WTC11 (cell line): ENCODE results near the gene PTPN5. TPM values are rescaled to one million over a fixed set of nuclear protein-coding genes. Genes with fewer than 3 reads are reported as not detected.
"Not testable (repeated sequence)": the region's sequence is repeated elsewhere in the genome, so short reads cannot be mapped to it uniquely, and the experiment has no call there.

Experiments used
- ATAC-seq: fragments of 200-7000 bp; cut with Tn5 transposase; 2 replicates; pipeline ENCODE4 v1.10.0; 2021; ENCODE audit warnings: mild to moderate bottlenecking, moderate library complexity
- CTCF ChIA-PET: fragments of 300-600 bp; sonication (Branson Sonifier 250); formaldehyde crosslinking; loops from one replicate; lab custom pipeline; 2021; ENCODE audit warnings: antibody characterized with exemption; lab: Charles Lee
- POLR2A ChIA-PET: fragments of 350-600 bp; sonication (Branson Sonifier 250); formaldehyde crosslinking; loops from one replicate; lab custom pipeline; 2021; ENCODE audit warnings: antibody characterized with exemption; lab: Charles Lee
- DNase-seq: peaks from one replicate; pipeline ENCODE4 v3.0.0; 2021; ENCODE audit warnings: low spot score
- H3K27ac Mint-ChIP-seq: 2 replicates; pipeline ENCODE4 v1.8.0; 2021; ENCODE audit warnings: mixed read lengths
- H3K27me3 Mint-ChIP-seq: 2 replicates; pipeline ENCODE4 v1.8.0; 2021; ENCODE audit warnings: low read depth, mild to moderate bottlenecking, moderate library complexity, mixed read lengths
- H3K36me3 Mint-ChIP-seq: 2 replicates; pipeline ENCODE4 v1.8.0; 2021; ENCODE audit warnings: mixed read lengths
- H3K4me1 Mint-ChIP-seq: 2 replicates; pipeline ENCODE4 v1.8.0; 2022; ENCODE audit warnings: mixed read lengths
- H3K4me3 Mint-ChIP-seq: 2 replicates; pipeline ENCODE4 v1.8.0; 2021; ENCODE audit warnings: mild to moderate bottlenecking, moderate library complexity, mixed read lengths
- H3K9me3 Mint-ChIP-seq: 2 replicates; pipeline ENCODE4 v1.8.0; 2021; ENCODE audit warnings: mixed read lengths
- AFF4 ChIP-seq: sonication (generic); formaldehyde crosslinking; IDR thresholded peaks from 2 replicates; pipeline ENCODE4 v1.8.1; 2023; ENCODE audit warnings: mild to moderate bottlenecking, missing genetic modification reagents, borderline replicate concordance
- AR ChIP-seq: fragments of 250-450 bp; sonication (Bioruptor Pico); IDR thresholded peaks from 2 replicates; pipeline ENCODE4 v1.9.0; 2021; ENCODE audit warnings: mild to moderate bottlenecking
- EMX1 ChIP-seq: fragments of 250-450 bp; sonication (Bioruptor Pico); IDR thresholded peaks from 2 replicates; pipeline ENCODE4 v1.8.0; 2021; ENCODE audit warnings: mild to moderate bottlenecking
- ETV6 ChIP-seq: sonication (generic); formaldehyde crosslinking; IDR thresholded peaks from 2 replicates; pipeline ENCODE4 v1.8.1; 2022; ENCODE audit warnings: mild to moderate bottlenecking, missing genetic modification reagents
- JUN ChIP-seq: sonication (generic); formaldehyde crosslinking; IDR thresholded peaks from 2 replicates; pipeline ENCODE4 v1.8.0; 2023; ENCODE audit warnings: mild to moderate bottlenecking, missing genetic modification reagents
- MXD4 ChIP-seq: fragments of 250-450 bp; sonication (Bioruptor Pico); IDR thresholded peaks from 2 replicates; pipeline ENCODE4 v1.8.0; 2021; ENCODE audit warnings: mild to moderate bottlenecking, moderate library complexity, borderline replicate concordance
- TEAD4 ChIP-seq: sonication (generic); formaldehyde crosslinking; IDR thresholded peaks from 2 replicates; pipeline ENCODE4 v1.8.0; 2022; ENCODE audit warnings: mild to moderate bottlenecking, missing genetic modification reagents
- TP53 ChIP-seq: sonication (generic); formaldehyde crosslinking; IDR thresholded peaks from 2 replicates; pipeline ENCODE4 v1.8.1; 2023; ENCODE audit warnings: mild to moderate bottlenecking, missing genetic modification reagents
- ZNF121 ChIP-seq: sonication (generic); formaldehyde crosslinking; IDR thresholded peaks from 2 replicates; pipeline ENCODE4 v1.8.0; 2023; ENCODE audit warnings: missing genetic modification reagents
- ZNF281 ChIP-seq: sonication (generic); formaldehyde crosslinking; IDR thresholded peaks from 2 replicates; pipeline ENCODE4 v1.8.0; 2023; ENCODE audit warnings: mild to moderate bottlenecking, missing genetic modification reagents
- ZNF317 ChIP-seq: sonication (generic); formaldehyde crosslinking; IDR thresholded peaks from 2 replicates; pipeline ENCODE4 v1.8.1; 2023; ENCODE audit warnings: low read depth, mild to moderate bottlenecking, moderate library complexity, missing genetic modification reagents, borderline replicate concordance
- total RNA-seq: library from RNA; stranded (reverse); gene quantifications from 3 replicates; pipeline ENCODE4 v1.2.3, GENCODE V29; 2021

PTPN5 gene
- total RNA-seq, 1 experiment from 2014 or later, result 4.5 TPM

- Mint-ChIP-seq H3K9me3 (no peaks in the 10 kb centered on the region), H3K4me3 (no peak overlapping the region), H3K36me3 (no peaks in the 10 kb centered on the region), H3K4me1 (peaks cover 8% of the 10 kb centered on the region), H3K27ac (no peak overlapping the region), H3K27me3 (peaks cover 55% of the 10 kb centered on the region)
- ATAC-seq (no peak), DNase-seq (no peak)
- POLR2A ChIA-PET, result no interaction called here
- no peak for TF ChIP-seq TEAD4 (CRISPR knock-in tag)
- TF ChIP-seq ZNF121, result no peak
- no peak for TF ChIP-seq AFF4 (CRISPR knock-in tag)
- TF ChIP-seq ZNF317 (CRISPR knock-in tag), result no peak
- TF ChIP-seq JUN (CRISPR knock-in tag), result no peak
- TF ChIP-seq ETV6 (CRISPR knock-in tag), result no peak
- TF ChIP-seq EMX1 (CRISPR knock-in tag), result no peak
- no peak for TF ChIP-seq ZNF281 (CRISPR knock-in tag)
- CTCF ChIA-PET, result no interaction called here
Observed at GRCh38 chr11:18696638-18697225, 94.9 kb downstream of the PTPN5 start.

GRCh38 chr11:18692941-18693760, 98.4 kb downstream of the PTPN5 start:
- H3K4me1 Mint-ChIP-seq, result peaks cover 3% of the 10 kb centered on the region
- POLR2A ChIA-PET, result no interaction called here
- H3K36me3 Mint-ChIP-seq, result no peaks in the 10 kb centered on the region
- H3K27ac Mint-ChIP-seq, result no peak overlapping the region
- DNase-seq (no peak), ATAC-seq (no peak)
- peaks cover 29% of the 10 kb centered on the region for H3K27me3 Mint-ChIP-seq
- CTCF ChIA-PET, result no interaction called here
- TF ChIP-seq MXD4, result no peak
- no peak for TF ChIP-seq TP53 (CRISPR knock-in tag)
- TF ChIP-seq AR, result no peak
- H3K9me3 Mint-ChIP-seq, result no peaks in the 10 kb centered on the region
- H3K4me3 Mint-ChIP-seq, result no peak overlapping the region

GRCh38 chr11:18691467-18692140, 100.0 kb downstream of the PTPN5 start:
- H3K36me3 Mint-ChIP-seq, DNase-seq, H3K27ac Mint-ChIP-seq, ATAC-seq, H3K9me3 Mint-ChIP-seq, H3K4me1 Mint-ChIP-seq, POLR2A ChIA-PET, H3K4me3 Mint-ChIP-seq: not testable (repeated sequence)
- CTCF ChIA-PET, result interaction anchor here (0.6 to 1.0 kb wide), 2 partner anchors 30 to 84 kb away, joined by 3 to 5 read pairs; no protein-coding TSS in a partner anchor
- peaks cover 13% of the 10 kb centered on the region for H3K27me3 Mint-ChIP-seq
